K562 (cell line): Measurements from ENCODE around the gene RUVBL1. TPM values are rescaled to one million over a fixed set of nuclear protein-coding genes. Genes with fewer than 3 reads are reported as not detected.

ENCODE experiments used
- BHLHE40 ChIP-seq: IDR thresholded peaks from 2 replicates; pipeline ENCODE4 v1.6.1; 2011; ENCODE audit warnings: low read length, improper control_type of control experiment
- CBFA2T2 ChIP-seq: fragments of 450-650 bp; conservative IDR thresholded peaks from 2 replicates; pipeline ENCODE4 v1.6.1; 2017; ENCODE audit warnings: mild to moderate bottlenecking
- COPS2 ChIP-seq: fragments of 450-650 bp; conservative IDR thresholded peaks from 2 replicates; pipeline ENCODE4 v1.6.1; 2016; ENCODE audit warnings: mild to moderate bottlenecking, moderate library complexity
- E2F6 ChIP-seq, 2 experiments: IDR thresholded peaks; 2 replicates each; pipeline ENCODE4 v1.6.1; 2011; ENCODE audit warnings: borderline replicate concordance in 1 of 2, control low read depth in 1 of 2, low read depth in 1 of 2, low read length in 1 of 2, mild to moderate bottlenecking in 1 of 2, mixed read lengths in 1 of 2, moderate library complexity in 1 of 2; ENCODE audit not compliant: insufficient read depth in 1 of 2, insufficient read length in 1 of 2, poor library complexity in 1 of 2, severe bottlenecking in 1 of 2; ENCODE audit errors: extremely low read depth in 1 of 2
- ELF2 ChIP-seq: fragments of 250-450 bp; sonication (Bioruptor Pico); IDR thresholded peaks from 2 replicates; pipeline ENCODE4 v1.5.0; 2021; ENCODE audit warnings: mild to moderate bottlenecking
- ESRRA ChIP-seq: fragments of 450-650 bp; IDR thresholded peaks from 2 replicates; pipeline ENCODE4 v1.6.1; 2014; ENCODE audit warnings: low read depth, mild to moderate bottlenecking, moderate library complexity, borderline replicate concordance
- FIP1L1 ChIP-seq: fragments of 200-400 bp; formaldehyde crosslinking; IDR thresholded peaks from 2 replicates; pipeline ENCODE4 v1.6.1; 2018; ENCODE audit warnings: mild to moderate bottlenecking, low read depth, low read length; ENCODE audit not compliant: poor library complexity, severe bottlenecking
- GTF2B ChIP-seq: IDR thresholded peaks from 2 replicates; pipeline ENCODE4 v1.6.1; 2011; ENCODE audit not compliant: insufficient read length; ENCODE audit errors: extremely low read depth
- HMG20A ChIP-seq: fragments of 450-650 bp; formaldehyde crosslinking; conservative IDR thresholded peaks from 2 replicates; pipeline ENCODE4 v1.4.0; 2020; ENCODE audit warnings: mild to moderate bottlenecking, mixed read lengths
- HOXB6 ChIP-seq: fragments of 250-450 bp; sonication (Bioruptor Pico); IDR thresholded peaks from 2 replicates; pipeline ENCODE4 v1.5.1; 2022; ENCODE audit warnings: mild to moderate bottlenecking, borderline replicate concordance
- MEF2A ChIP-seq: IDR thresholded peaks from 2 replicates; pipeline ENCODE4 v1.6.1; 2011; ENCODE audit warnings: low read depth, mild to moderate bottlenecking, low read length, moderate library complexity; ENCODE audit not compliant: control insufficient read depth
- MXD1 ChIP-seq: fragments of 250-450 bp; sonication (Bioruptor Pico); IDR thresholded peaks from 2 replicates; pipeline ENCODE4 v1.8.0; 2021; ENCODE audit warnings: borderline replicate concordance, mild to moderate bottlenecking, moderate library complexity; ENCODE audit not compliant: poor library complexity, severe bottlenecking
- NFIC ChIP-seq: fragments of 450-650 bp; IDR thresholded peaks from 2 replicates; pipeline ENCODE4 v1.6.1; 2017; ENCODE audit warnings: mild to moderate bottlenecking, inconsistent platforms
- NR3C1 ChIP-seq: sonication (generic); formaldehyde crosslinking; IDR thresholded peaks from 2 replicates; pipeline ENCODE4 v1.8.1; 2022; ENCODE audit warnings: missing genetic modification reagents
- PTBP1 ChIP-seq: fragments of 200-400 bp; formaldehyde crosslinking; IDR thresholded peaks from 2 replicates; pipeline ENCODE4 v1.6.1; 2017; ENCODE audit warnings: low read depth, low read length
- SAP30 ChIP-seq: fragments of 200-600 bp; sonication (generic); IDR thresholded peaks from 2 replicates; pipeline ENCODE4 v1.6.1; 2012; ENCODE audit warnings: borderline replicate concordance, low read depth, mild to moderate bottlenecking, moderate library complexity, low read length, control low read depth, inconsistent platforms; ENCODE audit not compliant: insufficient read depth, poor library complexity, severe bottlenecking
- SOX6 ChIP-seq: fragments of 450-650 bp; IDR thresholded peaks from 2 replicates; pipeline ENCODE4 v1.6.1; 2014; ENCODE audit warnings: mild to moderate bottlenecking
- TCFL5 ChIP-seq: fragments of 250-450 bp; sonication (Bioruptor Pico); conservative IDR thresholded peaks from 2 replicates; pipeline ENCODE4 v1.6.1; 2021; ENCODE audit warnings: mild to moderate bottlenecking, moderate library complexity, matching md5 sums
- VEZF1 ChIP-seq: fragments of 200-800 bp; sonication (Bioruptor generic); IDR thresholded peaks from 2 replicates; pipeline ENCODE4 v1.6.1; 2017; ENCODE audit warnings: missing genetic modification characterization, missing compliant biosample characterization
- ZEB2 ChIP-seq: fragments of 450-650 bp; IDR thresholded peaks from 2 replicates; pipeline ENCODE4 v1.6.1; 2016
- ZFP1 ChIP-seq: fragments of 450-650 bp; formaldehyde crosslinking; IDR thresholded peaks from 2 replicates; pipeline ENCODE4 v1.4.0; 2020; ENCODE audit warnings: mild to moderate bottlenecking, mixed read lengths
- ZNF232 ChIP-seq: sonication (generic); formaldehyde crosslinking; IDR thresholded peaks from 2 replicates; pipeline ENCODE4 v1.8.0; 2022; ENCODE audit warnings: mild to moderate bottlenecking, missing genetic modification reagents
- ZNF41 ChIP-seq: fragments of 250-450 bp; sonication (Bioruptor Pico); conservative IDR thresholded peaks from 2 replicates; pipeline ENCODE4 v1.4.0; 2020; ENCODE audit warnings: mild to moderate bottlenecking
- ZNF431 ChIP-seq: sonication (generic); formaldehyde crosslinking; IDR thresholded peaks from 2 replicates; pipeline ENCODE4 v1.8.0; 2022; ENCODE audit warnings: mild to moderate bottlenecking, missing genetic modification reagents
- ZNF77 ChIP-seq: fragments of 250-450 bp; sonication (Bioruptor Pico); IDR thresholded peaks from 2 replicates; pipeline ENCODE4 v1.5.0; 2020
- polyA plus RNA-seq, 8 experiments: library from polyadenylated mRNA; depleted of rRNA in 4 of 8; stranded (reverse) in 5 of 8; unstranded in 3 of 8; fragments of >200 nt; fragmentation: Nextera tagmentation in 2 of 8; fragmentation: Illumina TruSeq in 1 of 8; extraction: Ambion mirVana in 2 of 8; extraction: Trizol in 1 of 8; gene quantifications; 2 replicates each; pipeline versions ENCODE4 v1.2.1 to v1.2.3, GENCODE V29; 2011 to 2014; ENCODE audit warnings: inconsistent platforms in 1 of 8, missing spikeins in 1 of 8
- total RNA-seq, 7 experiments: library from RNA; depleted of rRNA in 6 of 7; stranded (reverse); fragments of >200 nt in 6 of 7; fragmentation: Illumina TruSeq in 2 of 7; extraction: Trizol in 2 of 7; gene quantifications; 2 replicates each; pipeline versions ENCODE4 v1.2.1 to v1.2.3, GENCODE V29; 2011 to 2021; ENCODE audit warnings: low replicate concordance in 1 of 7
- TF ChIP-seq, protein P1 (sequence below): fragments of 250-450 bp; sonication (Bioruptor Pico); IDR thresholded peaks from 2 replicates; pipeline ENCODE4 v1.8.0; 2021; ENCODE audit warnings: moderate library complexity, mild to moderate bottlenecking, inconsistent platforms

Gene RUVBL1
- total and polyA plus RNA-seq, 9 of the 15 experiments (the other 6 are each of a cell fraction or from before 2014, with no cell fraction given): 20.7 to 147 (median 113) TPM

DNA sequence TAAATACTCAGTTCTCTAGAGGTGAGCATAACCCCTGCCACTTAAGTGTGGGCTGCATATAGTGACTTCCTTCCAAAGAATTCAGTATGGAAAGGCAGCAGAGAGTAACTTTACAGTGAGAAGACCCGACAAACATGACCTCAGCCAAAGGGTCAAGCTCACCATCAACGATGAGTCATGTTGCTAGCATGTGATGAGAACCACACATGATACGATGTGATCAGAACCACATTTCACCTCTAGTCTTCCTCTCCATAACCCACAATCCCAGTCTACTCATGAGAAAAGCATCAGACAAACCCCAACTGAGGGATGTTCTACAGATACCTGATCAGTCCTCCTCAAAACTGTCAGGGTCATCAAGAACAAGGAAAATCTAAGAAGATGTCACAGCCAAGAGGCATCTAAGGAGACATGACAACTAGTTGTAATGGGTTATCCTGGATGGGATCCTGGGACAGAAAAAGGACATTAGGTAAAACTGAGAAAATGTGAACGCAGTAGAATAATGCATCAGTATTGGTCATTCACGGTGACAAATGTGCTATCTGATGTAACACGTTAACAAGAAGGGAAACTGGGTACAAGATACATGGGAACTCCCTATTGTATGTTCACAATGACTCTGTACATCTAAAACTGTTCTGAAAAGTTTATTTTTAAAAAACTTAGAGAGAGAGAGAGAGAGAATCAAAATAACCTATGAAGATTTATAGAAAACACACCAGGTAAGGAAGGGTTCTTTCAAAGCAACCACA, 43.1 kb downstream of the RUVBL1 start (continued):
- no peak for TF ChIP-seq FIP1L1
- no peak for TF ChIP-seq COPS2
- TF ChIP-seq ZNF431 (CRISPR knock-in tag): no peak
- TF ChIP-seq GTF2B: no peak
- no peak for TF ChIP-seq ZNF41 (CRISPR knock-in tag)
- no peak for TF ChIP-seq ZEB2
- peak; percentile 20; the same call in 1 of the 2 replicates for TF ChIP-seq VEZF1 (CRISPR knock-in tag)
- no peak for TF ChIP-seq CBFA2T2
- TF ChIP-seq HOXB6 (CRISPR knock-in tag): no peak
- no peak for TF ChIP-seq HMG20A (CRISPR knock-in tag)
- TF ChIP-seq ELF2 (CRISPR knock-in tag): 0 out of 2 replicates have a peak, but pooled peaks have one; percentile 38
- TF ChIP-seq NFIC: no peak
- no peak for TF ChIP-seq SOX6
- no peak for TF ChIP-seq ZNF232 (CRISPR knock-in tag)
- TF ChIP-seq ZFP1: no peak
- TF ChIP-seq, protein P1, sequence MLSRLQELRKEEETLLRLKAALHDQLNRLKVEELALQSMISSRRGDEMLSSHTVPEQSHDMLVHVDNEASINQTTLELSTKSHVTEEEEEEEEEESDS: no peak
- TF ChIP-seq TCFL5 (CRISPR knock-in tag): no peak
- TF ChIP-seq MEF2A: no peak
- TF ChIP-seq PTBP1: no peak
- no peak for TF ChIP-seq NR3C1 (CRISPR knock-in tag)
- no peak for TF ChIP-seq ZNF77 (CRISPR knock-in tag)
- no peak for TF ChIP-seq SAP30
- no peak for TF ChIP-seq MXD1 (CRISPR knock-in tag)
- TF ChIP-seq E2F6 (IDR thresholded peaks at IDR 0.05; ENCODE audit: borderline replicate concordance in 1 of 2, extremely low read depth in 1 of 2, insufficient read depth in 1 of 2, insufficient read length in 1 of 2, low read depth in 1 of 2, low read length in 1 of 2, poor library complexity in 1 of 2, severe bottlenecking in 1 of 2): no peak
- TF ChIP-seq BHLHE40: 0 out of 2 replicates have a peak, but pooled peaks have one; percentile 13
- TF ChIP-seq ESRRA: peak; percentile 56
